AG04450 (cell line): ENCODE results near the gene ANO1. TPM values are rescaled to one million over a fixed set of nuclear protein-coding genes. Genes with fewer than 3 reads are reported as not detected.
"Not testable (repeated sequence)": the region's sequence is repeated elsewhere in the genome, so short reads cannot be mapped to it uniquely, and the experiment has no call there.

Experiments
- CTCF ChIA-PET: fragments of 300-600, 350-600 bp; formaldehyde crosslinking; extraction: SDS; loops from one replicate; lab custom pipeline; 2022; ENCODE audit warnings: antibody characterized with exemption, inconsistent platforms; lab: Charles Lee
- POLR2A ChIA-PET: fragments of 350-600 bp; formaldehyde crosslinking; extraction: SDS; loops from one replicate; lab custom pipeline; 2021; ENCODE audit warnings: antibody characterized with exemption, inconsistent platforms; lab: Yijun Ruan, JAX
- DNase-seq: peaks from one replicate; pipeline ENCODE4 v3.0.0-alpha.2; 2011; ENCODE audit warnings: low read depth, low spot score
- H3K27ac ChIP-seq: one replicate; pipeline ENCODE4 v1.5.1; 2012; ENCODE audit warnings: low read depth, low read length, control low read depth
- H3K27me3 ChIP-seq: one replicate; pipeline ENCODE4 v1.6.0; 2012; ENCODE audit warnings: low read length; ENCODE audit not compliant: control insufficient read depth, insufficient read depth
- H3K4me3 ChIP-seq: 2 replicates; pipeline ENCODE4 v1.5.1; 2011; ENCODE audit warnings: mild to moderate bottlenecking, low read depth, low read length, control low read depth
- H3K9me3 ChIP-seq: 2 replicates; pipeline ENCODE4 v1.5.1; 2012; ENCODE audit warnings: low read length; ENCODE audit not compliant: control insufficient read depth, insufficient read depth
- polyA plus RNA-seq: library from polyadenylated mRNA; depleted of rRNA; stranded (reverse); fragments of >200 nt; gene quantifications from 2 replicates; pipeline ENCODE4 v1.2.3, GENCODE V29; 2011
- TF ChIP-seq, protein P1 (sequence below): IDR thresholded peaks from 2 replicates; pipeline ENCODE4 v1.5.1; 2011; ENCODE audit warnings: low read depth, low read length, control low read depth, inconsistent platforms

ANO1 gene
- polyA plus RNA-seq, 1 experiment = 10.3 TPM

DNA sequence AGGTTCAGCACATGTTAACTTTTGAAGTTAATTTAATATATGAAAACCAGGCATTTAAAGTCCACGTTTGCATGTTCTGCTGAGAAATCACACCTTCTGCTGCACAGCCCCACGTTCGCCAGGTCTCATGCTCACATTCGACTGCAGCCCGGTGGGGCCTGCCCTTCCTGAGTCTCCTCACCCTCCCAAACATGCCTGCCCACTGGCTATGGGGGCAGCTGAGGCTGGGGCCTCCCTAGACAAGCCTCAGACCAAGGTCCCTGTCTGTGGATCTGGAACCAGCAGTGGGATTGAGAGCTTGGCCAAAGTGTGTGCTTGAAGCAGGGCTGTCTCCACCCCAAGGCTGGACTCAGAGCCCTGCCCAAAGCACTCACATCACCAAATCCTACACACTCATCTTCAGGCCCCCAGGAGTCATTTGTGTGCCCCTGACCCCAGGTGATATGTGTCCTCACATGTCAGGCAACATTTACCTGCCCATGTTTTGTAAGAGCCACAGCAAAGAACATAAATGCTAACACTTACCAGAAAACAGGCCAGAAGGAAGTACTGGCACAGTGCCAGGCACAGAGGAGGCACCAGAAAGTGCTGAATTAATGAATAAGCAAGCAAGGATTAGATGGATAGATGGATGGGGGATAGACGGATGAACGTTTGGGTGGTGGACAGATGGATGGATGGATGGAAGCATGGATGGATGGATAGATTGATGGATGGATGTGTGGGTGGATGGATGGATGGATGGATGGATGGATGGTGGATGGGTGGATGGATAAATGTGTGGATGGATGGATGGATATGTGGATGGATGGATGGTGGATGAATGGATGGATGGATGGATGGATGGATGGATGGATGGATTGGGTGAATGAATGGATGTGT, 115.5 kb downstream of the ANO1 start:
- Histone ChIP-seq H3K9me3 (no peaks in the 10 kb centered on the region), H3K4me3 (no peak overlapping the region), H3K27me3 (peaks cover 3% of the 10 kb centered on the region), H3K27ac (no peak overlapping the region)
- TF ChIP-seq, protein P1, sequence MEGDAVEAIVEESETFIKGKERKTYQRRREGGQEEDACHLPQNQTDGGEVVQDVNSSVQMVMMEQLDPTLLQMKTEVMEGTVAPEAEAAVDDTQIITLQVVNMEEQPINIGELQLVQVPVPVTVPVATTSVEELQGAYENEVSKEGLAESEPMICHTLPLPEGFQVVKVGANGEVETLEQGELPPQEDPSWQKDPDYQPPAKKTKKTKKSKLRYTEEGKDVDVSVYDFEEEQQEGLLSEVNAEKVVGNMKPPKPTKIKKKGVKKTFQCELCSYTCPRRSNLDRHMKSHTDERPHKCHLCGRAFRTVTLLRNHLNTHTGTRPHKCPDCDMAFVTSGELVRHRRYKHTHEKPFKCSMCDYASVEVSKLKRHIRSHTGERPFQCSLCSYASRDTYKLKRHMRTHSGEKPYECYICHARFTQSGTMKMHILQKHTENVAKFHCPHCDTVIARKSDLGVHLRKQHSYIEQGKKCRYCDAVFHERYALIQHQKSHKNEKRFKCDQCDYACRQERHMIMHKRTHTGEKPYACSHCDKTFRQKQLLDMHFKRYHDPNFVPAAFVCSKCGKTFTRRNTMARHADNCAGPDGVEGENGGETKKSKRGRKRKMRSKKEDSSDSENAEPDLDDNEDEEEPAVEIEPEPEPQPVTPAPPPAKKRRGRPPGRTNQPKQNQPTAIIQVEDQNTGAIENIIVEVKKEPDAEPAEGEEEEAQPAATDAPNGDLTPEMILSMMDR = no peak
- no peak for DNase-seq
- CTCF ChIA-PET = interaction anchor here (2.9 kb wide), 1 partner anchor 275 kb away, joined by 23 read pairs; no protein-coding TSS in a partner anchor
- POLR2A ChIA-PET = no interaction called here

DNA sequence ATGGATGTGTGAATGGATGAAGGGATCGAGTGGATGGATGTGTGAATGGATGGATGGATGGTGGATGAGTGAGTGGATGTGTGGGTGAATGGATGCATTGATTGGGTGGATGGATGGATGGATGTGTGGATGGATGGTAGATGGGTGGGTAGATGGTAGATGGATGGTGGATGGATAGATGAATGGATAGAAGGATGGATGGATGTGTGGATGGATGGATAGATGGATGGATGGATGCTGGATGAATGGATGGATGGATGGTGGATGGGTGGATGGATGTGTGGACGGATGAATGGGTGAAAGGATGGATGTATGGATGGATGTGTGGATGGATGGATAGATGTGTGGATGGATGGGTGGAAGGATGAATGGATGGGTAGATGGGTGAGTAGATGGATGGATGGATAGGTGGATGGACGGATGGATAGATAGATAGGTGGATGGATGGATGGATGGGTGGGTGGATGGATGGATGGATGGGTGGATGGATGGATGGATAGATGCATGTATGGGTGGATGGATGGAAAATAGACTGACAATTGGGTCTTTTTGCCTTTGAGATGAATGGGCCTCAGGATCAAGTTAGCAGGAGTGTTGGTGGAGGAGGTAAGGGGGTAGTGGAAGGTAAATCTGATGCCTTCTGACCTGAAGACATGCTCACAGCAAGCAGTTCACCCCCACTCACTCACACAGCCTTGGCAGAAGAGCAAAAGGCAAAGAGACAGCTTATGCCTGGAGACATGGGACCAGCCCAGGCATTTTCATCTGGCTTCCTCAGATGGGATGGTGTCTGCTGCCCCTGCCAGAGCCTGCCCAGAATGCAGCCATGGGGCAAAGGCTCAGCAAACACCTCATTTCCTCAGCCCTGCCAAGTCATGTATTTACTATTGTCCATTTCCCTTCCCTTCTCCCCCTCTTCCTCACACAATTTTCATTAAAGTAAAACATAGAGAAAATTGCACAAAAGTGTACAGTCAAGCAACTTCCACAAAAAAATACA, 117.0 kb downstream of the ANO1 start:
- TF ChIP-seq, protein P1 = no peak
- Histone ChIP-seq H3K27me3 (peaks cover 3% of the 10 kb centered on the region), H3K27ac (no peak overlapping the region), H3K4me3 (no peak overlapping the region), H3K9me3 (no peaks in the 10 kb centered on the region)
- ChIA-PET CTCF (interaction anchor here (0.6 to 6.0 kb wide), 8 partner anchors 263 to 316 kb away, joined by 3 to 43 read pairs (median 4); no protein-coding TSS in a partner anchor), POLR2A (no interaction called here)
- DNase-seq = no peak

DNA sequence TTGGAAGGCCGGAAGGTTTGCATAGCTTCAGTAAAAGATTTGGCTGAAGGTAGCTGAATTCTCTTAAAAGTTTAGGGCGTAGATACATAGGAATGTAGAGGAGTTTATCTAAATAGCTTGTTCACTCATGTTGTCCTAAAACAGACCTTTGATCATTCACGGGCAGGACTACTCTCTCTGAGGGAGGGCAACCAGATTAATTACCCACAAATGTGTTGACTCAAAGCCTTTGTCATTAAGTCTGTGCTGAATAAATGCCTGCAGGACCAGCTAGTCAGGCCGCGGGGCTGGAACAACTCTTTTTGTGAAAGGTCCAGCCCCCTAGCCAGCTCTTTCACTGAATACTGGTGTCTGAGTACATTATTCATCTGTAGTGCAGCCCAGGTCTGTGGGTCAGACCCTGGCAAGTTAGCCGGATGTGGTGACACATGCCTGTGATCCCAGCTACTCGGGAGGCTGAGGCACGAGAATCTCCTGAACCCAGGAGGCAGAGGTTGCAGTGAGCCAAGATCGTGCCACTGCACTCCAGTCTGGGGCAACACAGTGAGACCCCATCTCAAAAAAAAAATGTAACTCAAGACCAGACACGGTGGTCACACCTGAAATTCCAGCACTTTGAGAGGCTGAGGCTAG, 122.2 kb downstream of the ANO1 start:
- CTCF ChIA-PET = interaction anchor here (0.6 to 6.0 kb wide), 5 partner anchors 281 to 514 kb away, joined by 4 to 43 read pairs (median 10); no protein-coding TSS in a partner anchor
- TF ChIP-seq, protein P1 = no peak
- POLR2A ChIA-PET = no interaction called here
- Histone ChIP-seq H3K27ac (no peak overlapping the region), H3K27me3 (no peaks in the 10 kb centered on the region), H3K4me3 (no peak overlapping the region), H3K9me3 (no peaks in the 10 kb centered on the region)
- DNase-seq = no peak

DNA sequence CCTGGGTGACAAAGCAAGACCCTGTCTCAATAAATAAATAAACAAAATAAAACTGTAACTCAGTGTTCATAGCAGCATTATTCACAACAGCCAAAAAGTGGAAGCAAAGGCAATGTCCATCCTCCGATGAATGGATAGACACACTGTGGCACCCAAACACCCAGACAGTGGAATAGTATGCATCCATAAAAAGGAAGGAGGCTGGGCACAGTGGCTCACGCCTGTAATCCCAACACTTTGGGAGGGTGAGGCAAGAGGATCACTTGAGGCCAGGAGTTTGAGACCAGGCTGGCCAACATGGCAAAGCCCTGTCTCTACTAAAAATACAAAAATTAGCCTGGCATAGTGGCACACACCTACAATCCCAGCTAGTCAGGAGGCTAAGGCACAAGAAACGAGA, 122.9 kb downstream of the ANO1 start:
- ChIA-PET POLR2A (interaction anchor here (0.8 kb wide), 1 partner anchor 70 kb away, joined by 5 read pairs; no protein-coding TSS in a partner anchor), CTCF (interaction anchor here (0.7 kb wide), 1 partner anchor 312 kb away, joined by 6 read pairs; no protein-coding TSS in a partner anchor)
- DNase-seq, H3K4me3 ChIP-seq, H3K9me3 ChIP-seq, H3K27me3 ChIP-seq, H3K27ac ChIP-seq: not testable (repeated sequence)
